HEK293T (cell line): ENCODE measurements around the gene STN1.

Experiments
- ARNT ChIP-seq: fragments of 450-650 bp; IDR thresholded peaks from 2 replicates; pipeline ENCODE4 v1.6.1; 2017; ENCODE audit warnings: mild to moderate bottlenecking
- BHLHE40 ChIP-seq: fragments of 450-650 bp; IDR thresholded peaks from 2 replicates; pipeline ENCODE4 v1.6.1; 2016; ENCODE audit warnings: mild to moderate bottlenecking, moderate library complexity, borderline replicate concordance
- CTBP1 ChIP-seq: fragments of 450-650 bp; IDR thresholded peaks from 2 replicates; pipeline ENCODE4 v1.6.1; 2016; ENCODE audit warnings: borderline replicate concordance
- ELF4 ChIP-seq: fragments of 450-650 bp; IDR thresholded peaks from 2 replicates; pipeline ENCODE4 v1.6.1; 2017; ENCODE audit warnings: antibody characterized with exemption
- FOXA1 ChIP-seq: fragments of 450-650 bp; IDR thresholded peaks from 2 replicates; pipeline ENCODE4 v1.6.1; 2016; ENCODE audit warnings: mild to moderate bottlenecking
- FOXK2 ChIP-seq: fragments of 450-650 bp; IDR thresholded peaks from 2 replicates; pipeline ENCODE4 v1.6.1; 2016; ENCODE audit warnings: mild to moderate bottlenecking
- FOXM1 ChIP-seq: fragments of 450-650 bp; IDR thresholded peaks from 2 replicates; pipeline ENCODE4 v1.6.1; 2017; ENCODE audit warnings: mild to moderate bottlenecking, borderline replicate concordance
- LEF1 ChIP-seq: fragments of 450-650 bp; IDR thresholded peaks from 2 replicates; pipeline ENCODE4 v1.6.1; 2017; ENCODE audit warnings: mild to moderate bottlenecking, borderline replicate concordance
- NFRKB ChIP-seq: fragments of 450-650 bp; IDR thresholded peaks from 2 replicates; pipeline ENCODE4 v1.6.1; 2016; ENCODE audit warnings: mild to moderate bottlenecking, moderate library complexity
- SP1 ChIP-seq: fragments of 450-650 bp; IDR thresholded peaks from 2 replicates; pipeline ENCODE4 v1.6.1; 2017
- TARDBP ChIP-seq: fragments of 450-650 bp; IDR thresholded peaks from 2 replicates; pipeline ENCODE4 v1.6.1; 2016
- TF ChIP-seq, protein P1 (sequence below): fragments of 450-650 bp; IDR thresholded peaks from 2 replicates; pipeline ENCODE4 v1.6.1; 2016

DNA sequence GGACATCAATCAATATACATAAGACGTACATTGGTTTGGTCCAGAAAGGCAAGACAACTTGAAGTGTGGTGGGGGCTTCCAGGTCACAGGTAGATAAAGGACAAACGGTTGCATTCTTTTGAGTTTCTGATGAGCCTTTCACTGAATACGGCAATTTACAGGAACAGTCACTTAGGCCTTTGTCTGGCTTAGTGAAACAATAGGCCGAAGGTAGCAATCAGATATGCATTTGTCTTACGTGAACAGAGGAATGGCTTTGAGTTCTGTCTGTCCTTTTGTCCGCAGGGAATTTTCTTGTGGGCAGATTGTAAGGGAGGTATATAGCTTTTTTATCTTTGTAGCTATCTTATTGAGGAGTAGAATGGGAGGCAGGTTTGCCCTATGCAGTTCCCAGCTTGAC is 10.8 kb upstream of the STN1 start:
- TF ChIP-seq FOXK2 = no peak
- no peak for TF ChIP-seq CTBP1
- no peak for TF ChIP-seq BHLHE40
- no peak for TF ChIP-seq FOXM1
- TF ChIP-seq SP1 = no peak
- no peak for TF ChIP-seq LEF1
- no peak for TF ChIP-seq NFRKB
- TF ChIP-seq FOXA1 = no peak
- no peak for TF ChIP-seq TARDBP
- TF ChIP-seq ARNT = no peak
- no peak for TF ChIP-seq ELF4
- TF ChIP-seq, protein P1, sequence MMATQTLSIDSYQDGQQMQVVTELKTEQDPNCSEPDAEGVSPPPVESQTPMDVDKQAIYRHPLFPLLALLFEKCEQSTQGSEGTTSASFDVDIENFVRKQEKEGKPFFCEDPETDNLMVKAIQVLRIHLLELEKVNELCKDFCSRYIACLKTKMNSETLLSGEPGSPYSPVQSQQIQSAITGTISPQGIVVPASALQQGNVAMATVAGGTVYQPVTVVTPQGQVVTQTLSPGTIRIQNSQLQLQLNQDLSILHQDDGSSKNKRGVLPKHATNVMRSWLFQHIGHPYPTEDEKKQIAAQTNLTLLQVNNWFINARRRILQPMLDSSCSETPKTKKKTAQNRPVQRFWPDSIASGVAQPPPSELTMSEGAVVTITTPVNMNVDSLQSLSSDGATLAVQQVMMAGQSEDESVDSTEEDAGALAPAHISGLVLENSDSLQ = no peak
